Adrenal gland (tissue), 12 donors: ENCODE results near the gene RABL3. TPM values are rescaled to one million over a fixed set of nuclear protein-coding genes. Genes with fewer than 3 reads are reported as not detected.

ENCODE experiments used
- DNase-seq, 7 donors: peaks; one replicate each; pipeline ENCODE4 v3.0.0-alpha.2; 2019 to 2020
- H3K27ac ChIP-seq, 5 donors: fragments of 200-600 bp; sonication (generic) in 4 of 5; 1 replicate in 3 of 5; 2 replicates in 2 of 5; pipeline versions ENCODE4 v1.5.1 to v1.8.0; 2016 to 2020; ENCODE audit warnings: mild to moderate bottlenecking in 1 of 5
- H3K27me3 ChIP-seq: fragments of 200-600 bp; 2 replicates; pipeline ENCODE4 v1.8.0; 2021
- H3K36me3 ChIP-seq, 2 donors: fragments of 200-600 bp; replicated peaks in 1 of 2; 1 replicate in 1 of 2; 2 replicates in 1 of 2; pipeline versions ENCODE4 v1.5.1 to v1.8.0; 2018 to 2022
- H3K4me1 ChIP-seq, 2 donors: fragments of 200-600 bp; replicated peaks in 1 of 2; 1 replicate in 1 of 2; 2 replicates in 1 of 2; pipeline versions ENCODE4 v1.5.1 to v1.8.0; 2018 to 2021
- H3K4me3 ChIP-seq, 4 donors: fragments of 200-600 bp; sonication (generic) in 3 of 4; one replicate each; pipeline ENCODE4 v1.5.1; 2016 to 2018
- H3K9me3 ChIP-seq, 3 donors: fragments of 200-600 bp; sonication (generic) in 1 of 3; replicated peaks in 1 of 3; 1 replicate in 2 of 3; 2 replicates in 1 of 3; pipeline versions ENCODE4 v1.5.1 to v1.8.0; 2016 to 2021
- POLR2A ChIP-seq, 2 donors: fragments of 450-650 bp; IDR thresholded peaks; one replicate each; pipeline ENCODE4 v1.6.1; 2017; ENCODE audit warnings: antibody characterized with exemption in 2 of 2, mild to moderate bottlenecking in 2 of 2, moderate library complexity in 1 of 2
- WGBS, 4 donors: extraction: QIAGEN DNeasy Blood & Tissue Kit in 2 of 4; methylation state at CpG; one replicate each; pipeline versions ENCODE4 v1.1.5 to v1.1.7; 2013 to 2017; 5-methylcytosine and 5-hydroxymethylcytosine counted together
- intact Hi-C, 2 donors: fragments of 100-400 bp; cut with DNase I; formaldehyde crosslinking; loops; one replicate each; pipeline versions ENCODE4 v1.14.1 to v1.15.0; 2022 to 2023
- polyA plus RNA-seq, 3 donors: library from polyadenylated mRNA; stranded (reverse); fragments of 200-250 nt in 2 of 3; fragments of 350-450 nt in 1 of 3; fragmentation: Illumina TruSeq in 1 of 3; extraction: RNeasy Lipid Tissue Mini Kit (QIAGEN cat#74804) in 1 of 3; gene quantifications; one replicate each; pipeline ENCODE4 v1.2.3, GENCODE V29; 2013 to 2014
- total RNA-seq, 9 donors: library from RNA; depleted of rRNA in 4 of 9; stranded (reverse); fragments of >200 nt in 4 of 9; fragments of 120-200 nt in 1 of 9; fragmentation: NEBNext Ultra II Directional in 1 of 9; extraction: Animal tissue kit (Norgen Biotek cat#: 25700) in 1 of 9; gene quantifications; one replicate each; pipeline versions ENCODE4 v1.1.0 to v1.2.4, GENCODE V29; 2013 to 2023
- TF ChIP-seq, protein P1 (sequence below), 6 experiments: fragments of 450-650 bp in 4 of 6; fragments of 200-600 bp in 2 of 6; sonication (generic) in 1 of 6; IDR thresholded peaks; 1 replicate in 5 of 6; 2 replicates in 1 of 6; pipeline versions ENCODE4 v1.5.1 to v1.8.0; 2016 to 2021; ENCODE audit warnings: antibody characterized with exemption in 6 of 6, mild to moderate bottlenecking in 2 of 6, moderate library complexity in 1 of 6
- donor health status: healthy with polysubstance abuse.
- donor health status: Bipolar disorder and iron deficiency.
- donor health status: DM: yes; HTN: yes; CAD: no.
- donor health status: DM: no; HTN: no; CAD: no.
- donor health status: DM: no; HTN: no; CAD: no.
- donor health status: DM: yes; HTN: yes; CAD: no.

RABL3 gene
- total and polyA plus RNA-seq, 12 donors: 5.8 to 94.2 (median 47.5) TPM

DNA sequence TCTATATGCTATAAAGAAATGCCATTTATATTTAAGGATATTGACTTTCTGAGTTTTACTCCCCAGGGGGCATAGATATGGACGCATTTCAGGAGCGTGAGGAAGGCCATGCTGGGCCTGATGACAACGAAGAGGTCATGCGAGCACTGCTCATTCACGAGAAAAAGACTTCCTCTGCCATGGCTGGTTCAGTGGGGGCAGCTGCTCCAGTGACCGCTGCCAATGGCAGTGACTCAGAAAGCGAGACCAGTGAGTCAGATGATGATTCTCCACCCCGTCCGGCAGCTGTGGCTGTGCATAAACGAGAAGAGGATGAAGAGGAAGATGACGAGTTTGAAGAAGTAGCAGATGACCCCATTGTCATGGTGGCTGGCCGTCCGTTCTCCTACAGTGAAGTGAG is 38.7 kb upstream of the RABL3 start:
- TF ChIP-seq POLR2A (IDR thresholded peaks at IDR 0.05): peak in 1 of 2 donors; percentile 60
- TF ChIP-seq, protein P1, sequence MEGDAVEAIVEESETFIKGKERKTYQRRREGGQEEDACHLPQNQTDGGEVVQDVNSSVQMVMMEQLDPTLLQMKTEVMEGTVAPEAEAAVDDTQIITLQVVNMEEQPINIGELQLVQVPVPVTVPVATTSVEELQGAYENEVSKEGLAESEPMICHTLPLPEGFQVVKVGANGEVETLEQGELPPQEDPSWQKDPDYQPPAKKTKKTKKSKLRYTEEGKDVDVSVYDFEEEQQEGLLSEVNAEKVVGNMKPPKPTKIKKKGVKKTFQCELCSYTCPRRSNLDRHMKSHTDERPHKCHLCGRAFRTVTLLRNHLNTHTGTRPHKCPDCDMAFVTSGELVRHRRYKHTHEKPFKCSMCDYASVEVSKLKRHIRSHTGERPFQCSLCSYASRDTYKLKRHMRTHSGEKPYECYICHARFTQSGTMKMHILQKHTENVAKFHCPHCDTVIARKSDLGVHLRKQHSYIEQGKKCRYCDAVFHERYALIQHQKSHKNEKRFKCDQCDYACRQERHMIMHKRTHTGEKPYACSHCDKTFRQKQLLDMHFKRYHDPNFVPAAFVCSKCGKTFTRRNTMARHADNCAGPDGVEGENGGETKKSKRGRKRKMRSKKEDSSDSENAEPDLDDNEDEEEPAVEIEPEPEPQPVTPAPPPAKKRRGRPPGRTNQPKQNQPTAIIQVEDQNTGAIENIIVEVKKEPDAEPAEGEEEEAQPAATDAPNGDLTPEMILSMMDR (IDR thresholded peaks at IDR 0.05): no peak
- Histone ChIP-seq H3K36me3 (peaks cover 0 to 5% of the 10 kb centered on the region in 2 donors), H3K4me1 (no peaks in the 10 kb centered on the region), H3K27ac (peak overlapping the region in 3 of 5 donors; percentile 77 to 80 (median 77)), H3K27me3 (no peaks in the 10 kb centered on the region), H3K4me3 (no peak overlapping the region), H3K9me3 (no peaks in the 10 kb centered on the region)
- peak; percentile 83 to 93 (median 90) for DNase-seq
- WGBS, 4 donors: 45 to 59% (median 50%) methylated on average over 13 of the region's 13 CpGs
- intact Hi-C loops: no loop called here

DNA sequence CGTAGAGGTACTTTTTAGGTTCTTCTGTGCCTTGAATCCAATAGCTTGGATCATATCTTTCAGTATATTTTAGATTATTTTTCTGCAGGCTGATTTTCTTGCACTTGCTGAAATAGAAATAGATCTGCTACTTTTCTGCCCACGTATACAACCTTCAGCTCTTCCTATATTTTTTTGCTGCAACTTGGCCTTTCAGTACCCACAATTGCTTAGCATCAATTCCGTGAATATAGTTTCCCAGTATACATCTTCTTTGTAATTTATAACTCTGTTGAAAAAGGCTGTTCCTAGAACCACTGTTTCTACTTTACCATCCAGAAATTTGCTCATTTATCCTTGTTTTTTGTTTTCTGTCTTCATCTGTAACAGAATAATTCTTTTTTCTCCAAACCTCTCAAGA is 36.5 kb upstream of the RABL3 start:
- H3K36me3 ChIP-seq: peaks cover 0 to 5% of the 10 kb centered on the region in 2 donors
- DNase-seq: no peak
- H3K4me3 ChIP-seq: no peak overlapping the region
- intact Hi-C loops: no loop called here
- 91 to 98% (median 95%) methylated on average over 3 of the region's 3 CpGs for WGBS, 4 donors
- TF ChIP-seq, protein P1 (IDR thresholded peaks at IDR 0.05): no peak
- TF ChIP-seq POLR2A (IDR thresholded peaks at IDR 0.05): no peak
- no peaks in the 10 kb centered on the region for H3K27me3 ChIP-seq
- H3K9me3 ChIP-seq: no peaks in the 10 kb centered on the region
- H3K4me1 ChIP-seq: no peaks in the 10 kb centered on the region
- H3K27ac ChIP-seq: peak overlapping the region in 1 of 5 donors; percentile 4

DNA sequence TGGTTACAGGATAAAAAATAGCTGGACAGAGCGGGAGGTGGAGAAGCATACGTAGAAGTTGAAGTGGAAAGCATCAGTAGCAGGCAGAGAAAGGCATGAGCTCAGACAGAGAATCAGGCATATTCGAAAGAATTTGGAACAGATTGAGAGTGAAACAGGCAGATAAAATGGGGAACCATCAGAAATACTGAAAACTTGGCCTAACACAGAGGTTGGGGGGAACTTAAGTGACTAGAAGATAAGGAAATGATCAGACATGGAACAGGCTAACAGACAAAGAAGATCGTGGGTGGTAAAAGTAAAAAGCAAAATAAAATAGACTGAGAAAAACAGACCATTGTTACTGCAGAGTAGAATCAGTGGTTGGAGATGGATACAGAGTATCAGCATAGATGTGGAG is 33.1 kb upstream of the RABL3 start:
- Histone ChIP-seq H3K9me3 (no peaks in the 10 kb centered on the region), H3K27ac (no peak overlapping the region), H3K36me3 (peaks cover 0 to 5% of the 10 kb centered on the region in 2 donors), H3K4me3 (no peak overlapping the region), H3K27me3 (no peaks in the 10 kb centered on the region), H3K4me1 (no peaks in the 10 kb centered on the region)
- TF ChIP-seq, protein P1 (IDR thresholded peaks at IDR 0.05): no peak
- TF ChIP-seq POLR2A (IDR thresholded peaks at IDR 0.05): no peak
- no peak for DNase-seq
- WGBS, 4 donors: 88 to 95% (median 91%) methylated on average over 3 to 4 of the region's 4 CpGs
- intact Hi-C loops: no loop called here

DNA sequence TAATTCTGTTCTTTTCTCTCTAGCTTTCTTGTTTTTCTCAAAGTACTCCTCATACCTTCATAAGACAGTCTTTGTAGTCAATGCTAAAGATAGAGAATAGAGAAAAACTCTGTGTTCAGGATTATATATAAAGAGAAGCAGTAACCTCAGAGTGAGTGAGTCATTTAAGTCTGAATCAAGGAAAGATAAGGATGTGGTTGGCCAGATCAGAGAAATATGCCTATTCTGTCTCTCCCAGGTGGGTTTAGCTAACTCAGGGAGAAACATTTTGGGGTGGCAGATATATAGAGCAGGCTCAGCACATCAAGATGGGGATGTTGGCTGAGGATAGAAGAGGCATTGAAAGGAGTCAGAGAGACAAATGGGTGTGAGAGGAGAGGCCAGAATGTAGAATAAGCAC is 31.6 kb upstream of the RABL3 start:
- no peaks in the 10 kb centered on the region for H3K9me3 ChIP-seq
- H3K4me3 ChIP-seq: no peak overlapping the region
- H3K36me3 ChIP-seq: peaks cover 0 to 5% of the 10 kb centered on the region in 2 donors
- intact Hi-C loops: no loop called here
- DNase-seq: no peak
- no peaks in the 10 kb centered on the region for H3K27me3 ChIP-seq
- no peak overlapping the region for H3K27ac ChIP-seq
- TF ChIP-seq POLR2A (IDR thresholded peaks at IDR 0.05): no peak
- TF ChIP-seq, protein P1 (IDR thresholded peaks at IDR 0.05): no peak
- H3K4me1 ChIP-seq: peaks cover 0 to under 1% of the 10 kb centered on the region in 2 donors
